K562 (cell line): ENCODE measurements around the gene AREL1. TPM values are rescaled to one million over a fixed set of nuclear protein-coding genes. Genes with fewer than 3 reads are reported as not detected.
A peak's percentile ranks its signal among the peaks of the same experiment; 100 is the strongest.

Source experiments
- ATAC-seq: fragments of 200-7000 bp; cut with Tn5 transposase; 3 replicates; pipeline ENCODE4 v1.9.1; 2020; ENCODE audit warnings: moderate library complexity
- BruUV-seq: library from RNA; stranded (reverse); fragments of 400-500 nt; replicated peaks from 2 replicates; lab custom pipeline; 2021; lab: Mats Ljungman, UMichigan
- CTCF ChIA-PET: fragments of 300-600 bp; formaldehyde crosslinking; extraction: SDS; loops from one replicate; lab custom pipeline; 2021; ENCODE audit warnings: low intra/inter-chr PET ratio; lab: Yijun Ruan, JAX
- POLR2A ChIA-PET: fragments of 300-600, 350-650 bp; sonication (Branson Sonifier 250); formaldehyde crosslinking; extraction: SDS; loops from one replicate; lab custom pipeline; 2021; ENCODE audit warnings: antibody characterized with exemption, inconsistent platforms; lab: Yijun Ruan, JAX
- DNase-seq, 4 experiments: peaks; one replicate each; pipeline versions ENCODE4 v3.0.0 to v3.0.0-alpha.2; 2011 to 2018; ENCODE audit warnings: low spot score in 3 of 4, mixed read lengths in 3 of 4; ENCODE audit errors: extremely low read depth in 1 of 4
- FAIRE-seq: peaks from 2 replicates; lab custom pipeline; 2011; peaks lifted over from hg19 to GRCh38; lab: Jason Lieb, UNC
- H2AFZ ChIP-seq: 2 replicates; pipeline ENCODE4 v1.6.0; 2011; ENCODE audit warnings: low read depth, low read length, control low read depth, inconsistent platforms
- H3K27ac ChIP-seq: fragments of 200-600 bp; 3 replicates; pipeline ENCODE4 v1.8.0; 2011; ENCODE audit warnings: low read depth, mild to moderate bottlenecking, control low read depth, inconsistent platforms, low read length, moderate library complexity, mixed read lengths; ENCODE audit errors: extremely low read depth
- H3K27me3 ChIP-seq, 2 experiments: fragments of 300-600 bp in 1 of 2; 2 replicates in 1 of 2; 3 replicates in 1 of 2; pipeline versions ENCODE4 v1.6.0 to v1.8.0; 2011; ENCODE audit warnings: inconsistent platforms in 2 of 2, low read length in 2 of 2, mild to moderate bottlenecking in 1 of 2, mixed read lengths in 1 of 2, moderate library complexity in 1 of 2; ENCODE audit not compliant: control insufficient read depth in 2 of 2, insufficient read depth in 2 of 2
- H3K36me3 ChIP-seq: fragments of 300-600 bp; 3 replicates; pipeline ENCODE4 v1.8.0; 2011; ENCODE audit warnings: mild to moderate bottlenecking, low read length, inconsistent platforms; ENCODE audit not compliant: control insufficient read depth, insufficient read depth
- H3K4me1 ChIP-seq, 2 experiments: fragments of 200-600 bp in 1 of 2; replicated peaks in 1 of 2; 2 replicates in 1 of 2; 3 replicates in 1 of 2; pipeline versions ENCODE4 v1.5.1 to v1.8.0; 2011; ENCODE audit warnings: inconsistent platforms in 2 of 2, low read length in 2 of 2, mild to moderate bottlenecking in 1 of 2, mixed read lengths in 1 of 2, moderate library complexity in 1 of 2; ENCODE audit not compliant: control insufficient read depth in 2 of 2, insufficient read depth in 2 of 2
- H3K4me2 ChIP-seq: 2 replicates; pipeline ENCODE4 v1.6.1; 2011; ENCODE audit warnings: low read length, control low read depth, inconsistent platforms, mixed read lengths; ENCODE audit not compliant: insufficient read depth
- H3K4me3 ChIP-seq: fragments of 200-600 bp; sonication (generic), shearing (Covaris generic); 2 replicates; pipeline ENCODE4 v1.5.1; 2016; ENCODE audit warnings: control low read depth, inconsistent platforms
- H3K79me2 ChIP-seq: fragments of 200-600 bp; 3 replicates; pipeline ENCODE4 v1.8.0; 2011; ENCODE audit warnings: low read length, inconsistent platforms; ENCODE audit not compliant: control insufficient read depth, insufficient read depth
- H3K9ac ChIP-seq, 2 experiments: 2 replicates each; pipeline versions ENCODE4 v1.6.0 to v1.6.1; 2011; ENCODE audit warnings: low read depth in 2 of 2, low read length in 2 of 2, control low read depth in 1 of 2, inconsistent platforms in 1 of 2, mild to moderate bottlenecking in 1 of 2, mixed read lengths in 1 of 2; ENCODE audit not compliant: insufficient read depth in 1 of 2
- H3K9me1 ChIP-seq: one replicate; pipeline ENCODE4 v1.6.0; 2011; ENCODE audit warnings: inconsistent platforms, mild to moderate bottlenecking, low read length, moderate library complexity; ENCODE audit not compliant: control insufficient read depth, insufficient read depth
- H3K9me3 ChIP-seq: replicated peaks from 2 replicates; pipeline ENCODE4 v1.5.1; 2011; ENCODE audit warnings: low read depth, low read length, inconsistent platforms; ENCODE audit not compliant: control insufficient read depth, insufficient read depth
- H4K20me1 ChIP-seq: replicated peaks from 2 replicates; pipeline ENCODE4 v1.6.1; 2011; ENCODE audit warnings: low read length, inconsistent platforms, mixed read lengths; ENCODE audit not compliant: control insufficient read depth, insufficient read depth
- ATF7 ChIP-seq: fragments of 450-650 bp; IDR thresholded peaks from 2 replicates; pipeline ENCODE4 v1.7.1; 2014; ENCODE audit warnings: mild to moderate bottlenecking, moderate library complexity
- BRD4 ChIP-seq: fragments of 200-600 bp; sonication (generic); IDR thresholded peaks from 2 replicates; pipeline ENCODE4 v1.6.1; 2017; ENCODE audit warnings: inconsistent platforms
- HOMEZ ChIP-seq: fragments of 250-450 bp; sonication (Bioruptor Pico); IDR thresholded peaks from 2 replicates; pipeline ENCODE4 v1.4.0; 2020; ENCODE audit warnings: mild to moderate bottlenecking, moderate library complexity
- JUND ChIP-seq, 2 experiments: IDR thresholded peaks; 2 replicates in 1 of 2; 3 replicates in 1 of 2; pipeline ENCODE4 v1.6.1; 2011; ENCODE audit warnings: borderline replicate concordance in 2 of 2, low read depth in 2 of 2, low read length in 2 of 2, improper control_type of control experiment in 1 of 2, missing biosample characterization in 1 of 2, missing genetic modification characterization in 1 of 2, missing genetic modification reagents in 1 of 2
- KAT7 ChIP-seq: sonication (generic); formaldehyde crosslinking; IDR thresholded peaks from 2 replicates; pipeline ENCODE4 v1.8.0; 2022; ENCODE audit warnings: missing genetic modification reagents, mild to moderate bottlenecking, borderline replicate concordance
- MCM3 ChIP-seq: fragments of 450-650 bp; IDR thresholded peaks from 2 replicates; pipeline ENCODE4 v1.6.1; 2016
- MCM5 ChIP-seq: fragments of 450-650 bp; IDR thresholded peaks from 2 replicates; pipeline ENCODE4 v1.6.1; 2016; ENCODE audit warnings: low read depth
- MTA2 ChIP-seq: fragments of 450-650 bp; IDR thresholded peaks from 2 replicates; pipeline ENCODE4 v1.6.1; 2016; ENCODE audit warnings: low read depth
- MTA3 ChIP-seq: fragments of 450-650 bp; formaldehyde crosslinking; IDR thresholded peaks from 2 replicates; pipeline ENCODE4 v1.6.1; 2017; ENCODE audit warnings: mild to moderate bottlenecking, borderline replicate concordance
- NBN ChIP-seq: fragments of 450-650 bp; IDR thresholded peaks from 2 replicates; pipeline ENCODE4 v1.6.1; 2016; ENCODE audit warnings: low read depth, mild to moderate bottlenecking
- NCOA1 ChIP-seq: fragments of 450-650 bp; IDR thresholded peaks from 2 replicates; pipeline ENCODE4 v1.6.1; 2016; ENCODE audit warnings: low read depth
- NCOA6 ChIP-seq: fragments of 450-650 bp; IDR thresholded peaks from 2 replicates; pipeline ENCODE4 v1.6.1; 2017; ENCODE audit warnings: mild to moderate bottlenecking
- POLR3A ChIP-seq: IDR thresholded peaks from 2 replicates; pipeline ENCODE4 v1.6.1; 2011; ENCODE audit warnings: borderline replicate concordance, mild to moderate bottlenecking, moderate library complexity; ENCODE audit not compliant: insufficient read length, insufficient read depth; ENCODE audit errors: extremely low read depth
- SMARCC2 ChIP-seq: fragments of 450-650 bp; IDR thresholded peaks from 2 replicates; pipeline ENCODE4 v1.6.1; 2017; ENCODE audit warnings: antibody characterized with exemption, moderate library complexity, mild to moderate bottlenecking, low read depth
- SNAPC5 ChIP-seq: fragments of 250-450 bp; sonication (Bioruptor Pico); IDR thresholded peaks from 2 replicates; pipeline ENCODE4 v1.8.0; 2021; ENCODE audit warnings: moderate library complexity, mild to moderate bottlenecking, inconsistent platforms
- VEZF1 ChIP-seq: fragments of 200-800 bp; sonication (Bioruptor generic); IDR thresholded peaks from 2 replicates; pipeline ENCODE4 v1.6.1; 2017; ENCODE audit warnings: missing genetic modification characterization, missing compliant biosample characterization
- ZFP36 ChIP-seq: fragments of 150-350 bp; IDR thresholded peaks from 2 replicates; pipeline ENCODE4 v1.6.1; 2018; ENCODE audit warnings: low read length, low read depth; ENCODE audit not compliant: partially characterized antibody
- ZNF217 ChIP-seq: sonication (generic); formaldehyde crosslinking; IDR thresholded peaks from 2 replicates; pipeline ENCODE4 v1.8.0; 2022; ENCODE audit warnings: mild to moderate bottlenecking, missing genetic modification reagents
- ZNF224 ChIP-seq: sonication (generic); formaldehyde crosslinking; IDR thresholded peaks from 2 replicates; pipeline ENCODE4 v1.8.0; 2022; ENCODE audit warnings: mild to moderate bottlenecking, missing genetic modification reagents
- ZNF41 ChIP-seq: fragments of 250-450 bp; sonication (Bioruptor Pico); conservative IDR thresholded peaks from 2 replicates; pipeline ENCODE4 v1.4.0; 2020; ENCODE audit warnings: mild to moderate bottlenecking
- WGBS: fragments of 100-300 bp; shearing (Covaris generic); methylation state at CpG from one replicate; pipeline ENCODE4 v1.1.6; 2016; ENCODE audit warnings: low coverage, mixed read lengths; ENCODE audit not compliant: insufficient coverage; ENCODE audit errors: missing lambda C conversion rate; 5-methylcytosine and 5-hydroxymethylcytosine counted together
- in situ Hi-C: fragments of 300-500 bp; cut with MboI; formaldehyde crosslinking; loops from 4 replicates; pipeline ENCODE4 v1.15.0; 2018; ENCODE audit warnings: inconsistent platforms, mixed read lengths
- intact Hi-C: fragments of 100-400 bp; cut with micrococcal nuclease; formaldehyde crosslinking; loops from 2 replicates; pipeline ENCODE4 v1.14.2; 2022
- polyA plus RNA-seq, 8 experiments: library from polyadenylated mRNA; depleted of rRNA in 4 of 8; stranded (reverse) in 5 of 8; unstranded in 3 of 8; fragments of >200 nt; fragmentation: Nextera tagmentation in 2 of 8; fragmentation: Illumina TruSeq in 1 of 8; extraction: Ambion mirVana in 2 of 8; extraction: Trizol in 1 of 8; gene quantifications; 2 replicates each; pipeline versions ENCODE4 v1.2.1 to v1.2.3, GENCODE V29; 2011 to 2014; ENCODE audit warnings: inconsistent platforms in 1 of 8, missing spikeins in 1 of 8
- total RNA-seq, 7 experiments: library from RNA; depleted of rRNA in 6 of 7; stranded (reverse); fragments of >200 nt in 6 of 7; fragmentation: Illumina TruSeq in 2 of 7; extraction: Trizol in 2 of 7; gene quantifications; 2 replicates each; pipeline versions ENCODE4 v1.2.1 to v1.2.3, GENCODE V29; 2011 to 2021; ENCODE audit warnings: low replicate concordance in 1 of 7

Gene AREL1
- total and polyA plus RNA-seq, 9 of the 15 experiments (the other 6 are each of a cell fraction or from before 2014, with no cell fraction given): 6.0 to 24.8 (median 16.6) TPM

GRCh38 chr14:74620923-74621322 lies 92.0 kb downstream of the AREL1 start (continued):
- TF ChIP-seq MCM3: no peak

- Histone ChIP-seq H3K4me3 (no peak overlapping the region), H3K9me1 (no peaks in the 10 kb centered on the region), H4K20me1 (no peaks in the 10 kb centered on the region), H3K79me2 (no peaks in the 10 kb centered on the region), H2AFZ (no peak overlapping the region), H3K4me1 (peaks cover 26 to 35% of the 10 kb centered on the region in 2 experiments), H3K9me3 (no peaks in the 10 kb centered on the region), H3K4me2 (no peak overlapping the region; the same call in 1 of the 2 replicates), H3K27me3 (no peaks in the 10 kb centered on the region), H3K9ac (no peak overlapping the region), H3K36me3 (no peaks in the 10 kb centered on the region), H3K27ac (no peak overlapping the region)
- in situ Hi-C loops (no loop called here), intact Hi-C loops (no loop called here)
- BruUV-seq: no TSS peak
- POLR2A ChIA-PET: no interaction called here
- peak; percentile 35 to 62 (median 58) for DNase-seq
- 14% methylated on average over 2 of the region's 2 CpGs for WGBS
- CTCF ChIA-PET: no interaction called here
- ATAC-seq: peak; percentile 64
- FAIRE-seq: peak; percentile 81
- TF ChIP-seq NCOA1: no peak
- no peak for TF ChIP-seq SNAPC5 (CRISPR knock-in tag)
- 0 out of 2 replicates have a peak, but pooled peaks have one; percentile 53 for TF ChIP-seq MTA2
- 0 out of 2 replicates have a peak, but pooled peaks have one; percentile 37 for TF ChIP-seq MTA3
- no peak for TF ChIP-seq ZNF41 (CRISPR knock-in tag)
- no peak for TF ChIP-seq ZNF217 (CRISPR knock-in tag)
- TF ChIP-seq HOMEZ (CRISPR knock-in tag): no peak
- TF ChIP-seq JUND (IDR thresholded peaks at IDR 0.05; ENCODE audit: borderline replicate concordance, low read depth, low read length): peak; percentile 78; the same call in 1 of the 2 replicates
- TF ChIP-seq JUND (tag; IDR thresholded peaks at IDR 0.05; ENCODE audit: borderline replicate concordance, low read depth, low read length): peak; percentile 72; the same call in 2 of the 3 replicates
- TF ChIP-seq ZFP36: peak; percentile 76
- TF ChIP-seq MCM5: no peak
- peak; percentile 35; the same call in 1 of the 2 replicates for TF ChIP-seq ATF7
- TF ChIP-seq NBN: no peak
- TF ChIP-seq NCOA6: no peak
- no peak for TF ChIP-seq POLR3A
- TF ChIP-seq BRD4: no peak
- 0 out of 2 replicates have a peak, but pooled peaks have one; percentile 45 for TF ChIP-seq SMARCC2
- TF ChIP-seq ZNF224 (CRISPR knock-in tag): no peak
- TF ChIP-seq KAT7 (CRISPR knock-in tag): no peak
- no peak for TF ChIP-seq VEZF1 (CRISPR knock-in tag)
Observed at GRCh38 chr14:74620497-74620921, 92.4 kb downstream of the AREL1 start.
